Upper lobe of right lung (tissue), 1 donor: ENCODE data around the gene BID. TPM values are rescaled to one million over a fixed set of nuclear protein-coding genes. Genes with fewer than 3 reads are reported as not detected.

Experiments
- ATAC-seq: fragments of 200-7000 bp; cut with Tn5 transposase; one replicate; pipeline ENCODE4 v1.9.1; 2020; ENCODE audit warnings: mild to moderate bottlenecking, moderate library complexity
- DNase-seq: peaks from one replicate; pipeline ENCODE4 v3.0.0-alpha.2; 2020
- H3K27ac ChIP-seq: fragments of 200-600 bp; one replicate; pipeline ENCODE4 v1.8.0; 2022
- H3K27me3 ChIP-seq: fragments of 200-600 bp; one replicate; pipeline ENCODE4 v1.8.0; 2022; ENCODE audit warnings: mild to moderate bottlenecking
- H3K36me3 ChIP-seq: fragments of 200-600 bp; one replicate; pipeline ENCODE4 v1.8.0; 2022
- H3K4me1 ChIP-seq: fragments of 200-600 bp; one replicate; pipeline ENCODE4 v1.8.0; 2022
- H3K4me3 ChIP-seq: fragments of 200-600 bp; one replicate; pipeline ENCODE4 v1.8.0; 2022; ENCODE audit warnings: mild to moderate bottlenecking
- H3K9me3 ChIP-seq: fragments of 200-600 bp; one replicate; pipeline ENCODE4 v1.8.0; 2022
- CTCF ChIP-seq: fragments of 200-600 bp; IDR thresholded peaks from one replicate; pipeline ENCODE4 v1.8.0; 2022; ENCODE audit warnings: antibody characterized with exemption
- intact Hi-C: fragments of 100-400 bp; cut with DNase I; formaldehyde crosslinking; loops from one replicate; pipeline ENCODE4 v1.11.0; 2022
- total RNA-seq: library from RNA; stranded (reverse); fragmentation: NEBNext Ultra II Directional; extraction: Animal tissue kit (Norgen Biotek cat#: 25700); gene quantifications from one replicate; pipeline ENCODE4 v1.2.1, GENCODE V29; 2021
- donor health status: DM: no; HTN: yes; CAD: no; lungs with severe emphysema.

BID gene
- total RNA-seq, 1 donor from 2014 or later: 22.8 TPM

DNA sequence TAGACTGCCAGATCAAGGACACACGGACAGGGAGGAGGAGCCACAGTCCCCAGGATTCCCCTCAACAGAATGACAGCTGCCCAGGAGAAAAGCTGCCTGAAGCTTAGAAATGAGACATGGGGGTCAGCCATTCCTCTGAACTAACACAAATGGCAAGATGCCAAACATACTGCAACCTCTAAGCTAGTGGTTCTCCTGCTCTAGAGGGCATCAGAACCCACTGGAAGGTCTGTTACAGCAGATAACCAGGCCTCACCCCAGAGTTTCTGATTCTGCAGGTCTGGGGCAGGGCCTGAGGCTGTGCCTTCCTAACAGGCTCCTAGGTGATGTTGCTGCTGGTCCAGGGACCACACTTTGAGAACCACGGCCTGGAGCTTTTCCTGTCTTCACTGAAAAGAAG is 28.6 kb upstream of the BID start:
- no peaks in the 10 kb centered on the region for H3K9me3 ChIP-seq
- H3K27ac ChIP-seq: no peak overlapping the region
- TF ChIP-seq CTCF: no peak
- intact Hi-C loops: no loop called here
- no peak overlapping the region for H3K4me3 ChIP-seq
- H3K36me3 ChIP-seq: peaks cover 5% of the 10 kb centered on the region
- no peaks in the 10 kb centered on the region for H3K27me3 ChIP-seq
- no peak for ATAC-seq
- no peak for DNase-seq
- H3K4me1 ChIP-seq: peaks cover 7% of the 10 kb centered on the region

- TF ChIP-seq CTCF: no peak
- intact Hi-C loops: no loop called here
- ATAC-seq: no peak
Observed at GRCh38 chr22:17802411-17802810, 28.1 kb upstream of the BID start.

GRCh38 chr22:17797721-17798559 is 23.7 kb upstream of the BID start:
- TF ChIP-seq CTCF: no peak
- Histone ChIP-seq H3K27me3 (no peaks in the 10 kb centered on the region), H3K27ac (no peak overlapping the region), H3K4me1 (no peaks in the 10 kb centered on the region), H3K4me3 (no peak overlapping the region), H3K36me3 (peaks cover 5% of the 10 kb centered on the region), H3K9me3 (no peaks in the 10 kb centered on the region)
- DNase-seq (no peak), ATAC-seq (peak; percentile 26)
- intact Hi-C loops: no loop called here

More at GRCh38 chr22:17802411-17802810, 28.1 kb upstream of the BID start:
- Histone ChIP-seq H3K4me1 (peaks cover 2% of the 10 kb centered on the region), H3K9me3 (no peaks in the 10 kb centered on the region), H3K4me3 (no peak overlapping the region), H3K36me3 (peaks cover 5% of the 10 kb centered on the region), H3K27ac (no peak overlapping the region), H3K27me3 (no peaks in the 10 kb centered on the region)
- no peak for DNase-seq

DNA sequence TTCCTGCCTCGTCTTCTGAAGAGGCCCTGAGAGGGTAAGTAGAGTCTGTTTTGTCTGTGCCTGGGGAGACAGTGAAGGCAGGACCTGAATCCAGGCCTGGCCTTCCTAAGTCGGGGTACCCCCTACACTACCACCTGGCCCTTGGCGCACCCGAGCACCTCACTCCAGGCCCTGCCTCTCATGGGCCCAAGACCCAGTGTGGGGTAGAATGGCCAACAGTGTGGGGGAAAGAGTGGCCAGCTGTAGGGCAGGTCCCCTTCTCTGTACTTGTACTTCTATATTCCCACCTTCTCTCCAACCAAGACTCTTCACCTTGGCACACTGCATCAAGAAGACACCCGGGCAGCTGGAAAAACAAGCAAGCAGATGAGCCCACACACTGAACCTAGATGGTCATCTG is 22.4 kb upstream of the BID start:
- DNase-seq (no peak), ATAC-seq (no peak)
- Histone ChIP-seq H3K4me1 (no peaks in the 10 kb centered on the region), H3K4me3 (no peak overlapping the region), H3K27ac (no peak overlapping the region), H3K27me3 (no peaks in the 10 kb centered on the region), H3K9me3 (no peaks in the 10 kb centered on the region), H3K36me3 (peaks cover 5% of the 10 kb centered on the region)
- intact Hi-C loops: no loop called here
- TF ChIP-seq CTCF: no peak

DNA sequence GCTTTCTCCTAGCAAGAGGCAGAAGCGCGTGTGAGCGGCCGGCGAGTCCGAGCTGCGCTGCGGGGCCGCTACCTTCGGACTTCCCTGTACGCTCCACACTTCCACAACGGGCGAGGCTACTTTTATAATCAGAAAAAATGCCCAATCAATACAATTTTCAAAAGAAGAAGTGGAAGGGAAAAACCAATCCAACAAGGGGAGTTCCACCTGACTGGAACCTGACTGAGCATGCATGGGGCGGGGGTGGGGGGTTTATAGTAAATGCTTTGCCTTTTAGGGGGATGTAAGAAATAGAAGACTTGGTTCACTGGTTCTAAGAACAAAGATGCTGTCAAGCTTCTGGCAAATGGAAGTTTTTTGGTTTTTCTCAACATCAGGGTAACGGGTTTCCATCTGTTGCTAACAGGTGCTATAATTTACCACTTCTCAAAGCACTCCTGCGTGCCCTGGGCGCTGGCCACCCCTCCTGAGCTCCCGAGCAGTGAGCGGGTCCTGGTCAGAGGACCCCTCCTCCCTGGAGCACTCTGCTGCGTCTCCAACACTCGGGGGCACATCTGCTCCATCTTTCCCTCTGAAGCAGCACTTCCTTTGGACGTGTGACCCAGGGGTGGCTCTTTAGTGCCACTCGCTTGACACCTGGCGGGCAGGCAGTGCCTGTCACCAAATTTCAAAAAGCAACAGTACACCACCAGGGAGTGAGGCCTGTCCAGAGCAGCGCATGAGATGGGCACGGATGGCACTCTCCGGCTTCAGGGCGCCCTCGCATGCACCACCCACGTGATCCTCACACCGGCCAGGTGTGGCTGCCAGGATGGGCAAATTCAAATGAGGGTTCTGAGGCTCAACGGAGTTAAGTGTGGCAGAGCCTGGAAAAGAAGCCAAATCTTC is 21.6 kb upstream of the BID start:
- Histone ChIP-seq H3K36me3 (peaks cover 5% of the 10 kb centered on the region), H3K9me3 (no peaks in the 10 kb centered on the region), H3K27ac (no peak overlapping the region), H3K27me3 (no peaks in the 10 kb centered on the region), H3K4me3 (no peak overlapping the region), H3K4me1 (no peaks in the 10 kb centered on the region)
- no peak for DNase-seq
- ATAC-seq: no peak
- intact Hi-C loops: no loop called here
- no peak for TF ChIP-seq CTCF
